Upper lobe of right lung (tissue), 1 donor: ENCODE data around the gene LGMN. TPM values are rescaled to one million over a fixed set of nuclear protein-coding genes. Genes with fewer than 3 reads are reported as not detected.
"Not testable (repeated sequence)": the region's sequence is repeated elsewhere in the genome, so short reads cannot be mapped to it uniquely, and the experiment has no call there.

Experiments used
- ATAC-seq: fragments of 200-7000 bp; cut with Tn5 transposase; one replicate; pipeline ENCODE4 v1.9.1; 2020; ENCODE audit warnings: mild to moderate bottlenecking, moderate library complexity
- DNase-seq: peaks from one replicate; pipeline ENCODE4 v3.0.0-alpha.2; 2020
- H3K27ac ChIP-seq: fragments of 200-600 bp; one replicate; pipeline ENCODE4 v1.8.0; 2022
- H3K27me3 ChIP-seq: fragments of 200-600 bp; one replicate; pipeline ENCODE4 v1.8.0; 2022; ENCODE audit warnings: mild to moderate bottlenecking
- H3K36me3 ChIP-seq: fragments of 200-600 bp; one replicate; pipeline ENCODE4 v1.8.0; 2022
- H3K4me1 ChIP-seq: fragments of 200-600 bp; one replicate; pipeline ENCODE4 v1.8.0; 2022
- H3K4me3 ChIP-seq: fragments of 200-600 bp; one replicate; pipeline ENCODE4 v1.8.0; 2022; ENCODE audit warnings: mild to moderate bottlenecking
- H3K9me3 ChIP-seq: fragments of 200-600 bp; one replicate; pipeline ENCODE4 v1.8.0; 2022
- intact Hi-C: fragments of 100-400 bp; cut with DNase I; formaldehyde crosslinking; loops from one replicate; pipeline ENCODE4 v1.11.0; 2022
- total RNA-seq: library from RNA; stranded (reverse); fragmentation: NEBNext Ultra II Directional; extraction: Animal tissue kit (Norgen Biotek cat#: 25700); gene quantifications from one replicate; pipeline ENCODE4 v1.2.1, GENCODE V29; 2021
- TF ChIP-seq, protein P1 (sequence below): fragments of 200-600 bp; IDR thresholded peaks from one replicate; pipeline ENCODE4 v1.8.0; 2022; ENCODE audit warnings: antibody characterized with exemption
- donor health status: DM: no; HTN: yes; CAD: no; lungs with severe emphysema.

The LGMN gene
- total RNA-seq, 1 donor from 2014 or later = 140 TPM

DNA sequence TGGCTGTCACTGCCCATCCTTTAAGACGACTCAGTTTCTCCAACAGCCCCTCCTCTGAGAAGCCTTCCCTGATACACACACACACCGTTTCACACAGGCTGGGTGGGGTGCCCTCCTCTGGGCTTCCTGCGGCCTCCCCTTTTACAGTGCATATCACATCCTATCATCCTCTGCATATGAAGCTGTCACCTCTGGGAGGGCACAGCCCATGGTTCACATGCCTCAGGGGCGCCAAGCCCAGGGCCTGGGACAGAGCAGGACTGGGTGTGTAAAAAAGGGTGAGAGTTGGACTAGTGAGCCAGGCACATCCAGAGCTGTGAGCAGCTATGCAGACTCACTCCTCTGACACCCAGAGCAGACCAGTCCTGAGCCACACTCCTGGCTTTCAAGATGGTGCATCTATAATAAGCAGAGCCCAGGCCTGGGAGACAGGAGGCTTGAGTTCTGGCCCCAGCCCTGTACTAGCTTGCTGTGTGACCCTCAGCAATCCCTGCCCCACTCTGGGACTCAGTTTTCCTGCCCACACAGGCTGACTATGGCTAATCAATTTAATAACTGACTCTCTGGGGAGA, 62.6 kb downstream of the LGMN start:
- H3K36me3 ChIP-seq = peaks cover 48% of the 10 kb centered on the region

DNA sequence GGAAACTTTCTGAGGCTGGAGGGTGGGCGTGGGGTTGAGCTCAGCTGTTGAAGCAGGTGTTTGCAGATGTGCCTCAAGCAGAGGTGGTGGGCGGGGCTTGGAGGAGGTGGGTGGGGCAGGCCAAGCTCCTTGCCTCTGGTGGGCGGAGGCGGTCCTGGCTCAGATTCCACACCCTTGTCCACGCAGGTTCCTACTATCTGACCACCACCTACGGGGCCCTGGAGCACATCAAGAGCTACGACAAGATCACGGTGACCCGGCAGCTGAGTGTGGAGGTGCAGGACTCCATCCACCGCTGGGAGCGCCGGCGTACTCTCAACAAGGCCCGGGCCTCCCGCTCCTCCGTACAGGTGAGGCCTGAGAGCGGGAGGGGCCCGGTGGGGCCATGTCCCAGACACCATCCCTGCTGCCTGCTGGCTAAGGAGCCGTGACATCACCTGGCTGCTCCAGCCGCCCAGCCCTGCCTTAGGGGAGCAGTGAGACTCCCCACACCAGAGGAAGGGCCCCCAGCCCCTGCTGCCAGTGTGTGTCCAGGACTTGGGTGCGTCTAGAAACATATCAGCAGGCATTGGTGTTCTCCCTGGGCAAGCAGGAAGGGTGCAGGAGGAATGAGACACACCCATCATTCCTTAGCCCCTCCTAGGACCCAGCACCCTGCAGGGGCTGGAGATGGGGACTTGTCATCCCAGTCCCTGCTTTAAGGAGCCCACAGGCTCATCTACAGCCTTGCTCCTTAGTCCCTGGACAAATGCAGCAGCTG, 63.4 kb downstream of the LGMN start:
- Histone ChIP-seq H3K27me3 (no peaks in the 10 kb centered on the region), H3K4me1 (peaks cover 9% of the 10 kb centered on the region), H3K36me3 (peaks cover 45% of the 10 kb centered on the region), H3K4me3 (no peak overlapping the region), H3K27ac (no peak overlapping the region), H3K9me3 (no peaks in the 10 kb centered on the region)
- TF ChIP-seq, protein P1, sequence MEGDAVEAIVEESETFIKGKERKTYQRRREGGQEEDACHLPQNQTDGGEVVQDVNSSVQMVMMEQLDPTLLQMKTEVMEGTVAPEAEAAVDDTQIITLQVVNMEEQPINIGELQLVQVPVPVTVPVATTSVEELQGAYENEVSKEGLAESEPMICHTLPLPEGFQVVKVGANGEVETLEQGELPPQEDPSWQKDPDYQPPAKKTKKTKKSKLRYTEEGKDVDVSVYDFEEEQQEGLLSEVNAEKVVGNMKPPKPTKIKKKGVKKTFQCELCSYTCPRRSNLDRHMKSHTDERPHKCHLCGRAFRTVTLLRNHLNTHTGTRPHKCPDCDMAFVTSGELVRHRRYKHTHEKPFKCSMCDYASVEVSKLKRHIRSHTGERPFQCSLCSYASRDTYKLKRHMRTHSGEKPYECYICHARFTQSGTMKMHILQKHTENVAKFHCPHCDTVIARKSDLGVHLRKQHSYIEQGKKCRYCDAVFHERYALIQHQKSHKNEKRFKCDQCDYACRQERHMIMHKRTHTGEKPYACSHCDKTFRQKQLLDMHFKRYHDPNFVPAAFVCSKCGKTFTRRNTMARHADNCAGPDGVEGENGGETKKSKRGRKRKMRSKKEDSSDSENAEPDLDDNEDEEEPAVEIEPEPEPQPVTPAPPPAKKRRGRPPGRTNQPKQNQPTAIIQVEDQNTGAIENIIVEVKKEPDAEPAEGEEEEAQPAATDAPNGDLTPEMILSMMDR = no peak
- ATAC-seq = no peak
- intact Hi-C loops = no loop called here
- DNase-seq = peak; percentile 68

More for the DNA sequence above, 62.6 kb downstream of the LGMN start:
- ATAC-seq = no peak
- TF ChIP-seq, protein P1 = no peak
- no peak overlapping the region for H3K4me3 ChIP-seq
- H3K27ac ChIP-seq = no peak overlapping the region
- H3K27me3 ChIP-seq = no peaks in the 10 kb centered on the region
- H3K4me1 ChIP-seq = peaks cover 6% of the 10 kb centered on the region
- intact Hi-C loops = no loop called here
- peak; percentile 39 for DNase-seq
- no peaks in the 10 kb centered on the region for H3K9me3 ChIP-seq

DNA sequence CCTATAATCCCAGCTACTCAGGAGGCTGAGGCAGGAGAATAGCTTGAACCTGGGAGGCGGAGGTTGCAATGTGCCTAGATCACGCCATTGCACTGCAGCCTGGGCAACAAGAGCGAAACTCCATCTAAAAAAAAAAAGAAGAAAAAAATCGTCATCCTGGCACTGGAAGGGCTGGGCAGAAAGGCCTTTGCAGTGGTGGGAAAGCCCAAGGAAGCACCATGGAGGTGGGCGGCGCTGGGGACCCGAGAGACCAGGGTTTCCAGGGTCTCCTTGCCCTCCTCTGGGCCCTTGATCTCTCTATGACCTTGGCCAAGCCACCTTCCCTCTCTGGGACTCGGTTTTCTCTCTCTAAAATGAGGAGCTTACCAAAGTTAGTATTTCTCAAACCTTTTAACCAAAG, 65.4 kb downstream of the LGMN start:
- Histone ChIP-seq H3K4me1 (peaks cover 9% of the 10 kb centered on the region), H3K27ac (no peak overlapping the region), H3K36me3 (peaks cover 47% of the 10 kb centered on the region), H3K9me3 (no peaks in the 10 kb centered on the region), H3K27me3 (no peaks in the 10 kb centered on the region), H3K4me3 (no peak overlapping the region)
- intact Hi-C loops = no loop called here
- TF ChIP-seq, protein P1 = no peak
- DNase-seq = peak; percentile 32
- ATAC-seq = no peak

DNA sequence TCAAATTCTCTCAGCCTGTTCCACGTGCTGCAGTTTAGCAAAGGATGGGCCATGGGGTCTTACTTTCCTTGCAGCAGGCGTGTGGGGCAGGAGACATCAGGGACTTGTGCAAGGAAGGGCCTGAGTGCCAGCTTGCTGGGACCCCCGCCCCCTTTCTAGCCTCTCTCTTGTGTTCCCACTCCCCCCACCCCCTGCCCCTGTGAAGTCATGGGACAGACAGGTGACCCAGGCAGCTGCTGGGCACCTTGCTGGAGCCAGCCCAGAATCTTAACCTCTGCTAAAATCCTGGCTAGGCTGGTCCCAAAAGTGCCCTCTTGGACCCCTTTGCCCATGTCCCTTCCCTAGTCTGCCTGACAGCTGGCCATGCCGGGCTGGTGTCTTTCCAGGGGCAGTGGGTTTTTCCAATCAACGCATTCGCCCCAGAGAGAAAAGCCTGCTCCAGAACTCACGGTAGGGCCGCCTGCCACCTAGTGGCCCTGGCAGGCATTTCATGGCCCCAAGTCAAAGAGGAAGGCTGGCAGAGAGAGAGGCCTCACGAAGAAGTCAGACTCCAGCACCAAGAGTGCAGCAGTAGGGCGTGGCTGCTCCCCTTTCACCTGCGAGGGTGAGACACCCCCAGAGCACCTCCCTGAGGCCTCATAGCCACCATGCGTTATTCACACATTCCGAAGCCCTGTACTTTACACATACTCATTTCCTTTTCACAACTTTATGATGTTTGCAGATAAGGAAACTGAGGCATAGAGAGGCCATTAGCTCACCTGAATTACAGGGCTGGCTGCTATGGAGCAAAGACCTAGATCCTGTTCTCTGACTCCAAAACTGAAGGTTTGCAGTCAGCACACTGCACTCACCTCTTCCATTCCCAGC, 67.4 kb downstream of the LGMN start:
- TF ChIP-seq, protein P1 = peak; percentile 97
- Histone ChIP-seq H3K4me3 (no peak overlapping the region), H3K36me3 (peaks cover 57% of the 10 kb centered on the region), H3K27ac (no peak overlapping the region), H3K4me1 (peaks cover 9% of the 10 kb centered on the region), H3K27me3 (no peaks in the 10 kb centered on the region), H3K9me3 (no peaks in the 10 kb centered on the region)
- DNase-seq (peak; percentile 88), ATAC-seq (peak; percentile 84)
- intact Hi-C loops = no loop called here

DNA sequence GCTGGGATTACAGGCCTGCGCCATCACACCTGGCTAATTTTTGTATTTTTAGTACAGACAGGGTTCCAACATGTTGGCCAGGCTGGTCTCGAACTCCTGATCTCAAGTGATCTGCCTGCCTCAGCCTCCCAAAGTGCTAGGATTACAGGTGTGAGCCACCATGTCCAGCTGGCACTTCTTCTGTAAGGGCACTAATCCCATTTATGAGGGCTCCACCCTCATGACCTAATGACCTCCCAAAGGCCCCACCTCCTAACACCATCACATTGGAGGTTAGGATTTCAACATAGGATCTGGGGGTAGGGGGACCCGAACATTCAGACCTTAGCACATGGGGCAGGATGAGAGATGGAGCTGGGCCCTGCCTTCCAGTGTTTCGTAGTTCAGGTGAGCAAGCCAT, 68.1 kb downstream of the LGMN start:
- intact Hi-C loops, H3K4me3 ChIP-seq, H3K9me3 ChIP-seq, H3K27ac ChIP-seq, H3K27me3 ChIP-seq, ATAC-seq: not testable (repeated sequence)
- Histone ChIP-seq H3K4me1 (peaks cover 12% of the 10 kb centered on the region), H3K36me3 (peaks cover 50% of the 10 kb centered on the region)
- peak; percentile 6 for DNase-seq

DNA sequence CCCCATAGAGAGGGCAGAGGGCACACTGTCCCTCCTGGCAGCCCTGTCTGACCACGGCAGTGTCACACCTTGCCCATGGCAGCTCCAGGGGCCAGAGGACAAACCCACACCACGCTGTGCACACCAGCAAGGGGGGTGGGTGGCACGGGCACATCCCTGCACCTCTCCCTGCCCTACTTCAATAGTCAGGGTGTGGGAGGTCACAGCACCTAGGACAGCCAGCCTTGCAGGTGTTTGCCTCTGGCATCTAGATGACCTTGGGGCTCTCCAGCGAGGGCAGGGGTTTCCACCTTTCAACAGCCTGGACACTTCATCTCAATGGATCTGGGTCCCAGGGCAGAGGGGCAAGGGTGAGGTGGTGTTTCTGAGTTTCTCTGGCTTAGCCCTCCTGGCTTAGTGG, 69.2 kb downstream of the LGMN start:
- Histone ChIP-seq H3K27ac (no peak overlapping the region), H3K4me1 (peaks cover 12% of the 10 kb centered on the region), H3K9me3 (no peaks in the 10 kb centered on the region), H3K36me3 (peaks cover 40% of the 10 kb centered on the region), H3K4me3 (no peak overlapping the region), H3K27me3 (no peaks in the 10 kb centered on the region)
- ATAC-seq (no peak), DNase-seq (peak; percentile 49)
- TF ChIP-seq, protein P1 = no peak
- intact Hi-C loops = no loop called here
